ENCODE results near the gene OR52A5. TPM values are rescaled to one million over a fixed set of nuclear protein-coding genes. Genes with fewer than 3 reads are reported as not detected.

OR52A5 gene
- total and polyA plus RNA-seq, 2 donors (not counting 1 experiment from before 2014, with no cell fraction given), result not detected

- Histone ChIP-seq H3K36me3 (replicated peaks in 1 of 2; ENCODE audit: control extremely low read depth in 1 of 2, control insufficient read depth in 1 of 2, extremely low read depth in 1 of 2, insufficient read depth in 2 of 2, low read length in 1 of 2) (no peaks in the 10 kb centered on the region), H3K9ac (ENCODE audit: low read length) (no peak overlapping the region), H4K20me1 (ENCODE audit: control insufficient read depth, insufficient read depth, low read length, poor library complexity, severe bottlenecking) (no peaks in the 10 kb centered on the region), H3K4me2 (replicated peaks; ENCODE audit: low read depth, low read length, poor library complexity, severe bottlenecking) (no peak overlapping the region), H3K4me1 (ENCODE audit: control insufficient read depth in 2 of 2, insufficient read depth in 2 of 2, low read length in 2 of 2) (no peaks in the 10 kb centered on the region), H3K27me3 (replicated peaks in 1 of 4; ENCODE audit: control extremely low read depth in 1 of 4, control insufficient read depth in 3 of 4, insufficient read depth in 4 of 4, low read length in 3 of 4) (no peaks in the 10 kb centered on the region), H2AFZ (ENCODE audit: insufficient read depth, low read depth, low read length, poor library complexity, severe bottlenecking) (no peak overlapping the region), H3K4me3 (ENCODE audit: control extremely low read depth in 1 of 5, extremely low read depth in 1 of 5, insufficient read depth in 1 of 5, low read depth in 2 of 5, low read length in 4 of 5) (no peak overlapping the region), H3K79me2 (ENCODE audit: control insufficient read depth, insufficient read depth, low read length) (no peaks in the 10 kb centered on the region), H3K27ac (ENCODE audit: low read length in 2 of 2) (no peak overlapping the region), H3K9me3 (ENCODE audit: control extremely low read depth in 1 of 3, control insufficient read depth in 2 of 3, insufficient read depth in 1 of 3, low read length in 2 of 3) (no peaks in the 10 kb centered on the region)
- DNase-seq, result no peak
- no peak overlapping the region for H3K27ac Mint-ChIP-seq
- intact Hi-C loops (cut with micrococcal nuclease), result no loop called here
- no peak for TF ChIP-seq CTCF (IDR thresholded peaks at IDR 0.05)
- CTCF ChIA-PET, result no interaction called here
- no CpG with 5 or more reads among the region's 2 CpGs for WGBS (ENCODE audit: insufficient coverage)
- no peak for ATAC-seq (ENCODE audit: low read depth)
- peaks cover 3% of the 10 kb centered on the region for H3K27me3 Mint-ChIP-seq
- H3K4me3 Mint-ChIP-seq, result no peak overlapping the region
- POLR2A ChIA-PET, result no interaction called here
- H3K9me3 Mint-ChIP-seq (ENCODE audit: insufficient read depth), result no peaks in the 10 kb centered on the region
- H3K4me1 Mint-ChIP-seq, result no peaks in the 10 kb centered on the region
These were observed 56.8 kb downstream of the OR52A5 start for GRCh38 chr11:5081405-5081804.

Other genes with a start within 250 kb of the OR52A5 start
- gene OR51A7, start 234.6 kb downstream of the OR52A5 start, total RNA-seq, result not detected in 2 replicates
- gene OR51A7, start 234.6 kb downstream of the OR52A5 start, polyA plus RNA-seq, result not detected in 2 replicates
- not detected in 2 replicates for gene OR51G2, start 219.0 kb downstream of the OR52A5 start, total RNA-seq
- not detected in 2 replicates for gene OR51G2, start 219.0 kb downstream of the OR52A5 start, polyA plus RNA-seq
- not detected in 2 replicates for gene OR51G1, start 214.0 kb downstream of the OR52A5 start, total RNA-seq
- not detected in 2 replicates for gene OR51G1, start 214.0 kb downstream of the OR52A5 start, polyA plus RNA-seq
- gene OR51A4, start 190.8 kb downstream of the OR52A5 start, total RNA-seq, result not detected in 2 replicates
- gene OR51A4, start 190.8 kb downstream of the OR52A5 start, polyA plus RNA-seq, result not detected in 2 replicates
- not detected in 2 replicates for gene OR51A2, start 182.6 kb downstream of the OR52A5 start, total RNA-seq
- gene OR51A2, start 182.6 kb downstream of the OR52A5 start, polyA plus RNA-seq, result not detected in 2 replicates
- gene OR51L1, start 143.5 kb downstream of the OR52A5 start, total RNA-seq, result not detected in 2 replicates
- not detected in 2 replicates for gene OR51L1, start 143.5 kb downstream of the OR52A5 start, polyA plus RNA-seq
- not detected in 2 replicates for gene OR52J3, start 91.8 kb downstream of the OR52A5 start, total RNA-seq
- not detected in 2 replicates for gene OR52J3, start 91.8 kb downstream of the OR52A5 start, polyA plus RNA-seq
- not detected in 2 replicates for gene OR52E2, start 78.7 kb downstream of the OR52A5 start, total RNA-seq
- not detected in 2 replicates for gene OR52E2, start 78.7 kb downstream of the OR52A5 start, polyA plus RNA-seq
- gene OR52E1, start 68.8 kb downstream of the OR52A5 start, total RNA-seq, result not detected in 2 replicates
- gene OR52E1, start 68.8 kb downstream of the OR52A5 start, polyA plus RNA-seq, result not detected in 2 replicates
- not detected in 2 replicates for gene OR52A1, start 16.4 kb upstream of the OR52A5 start, total RNA-seq
- not detected in 2 replicates for gene OR52A1, start 16.4 kb upstream of the OR52A5 start, polyA plus RNA-seq
- not detected in 2 replicates for gene OR51V1, start 62.3 kb upstream of the OR52A5 start, total RNA-seq
- gene OR51V1, start 62.3 kb upstream of the OR52A5 start, polyA plus RNA-seq, result not detected in 2 replicates
- gene HBB, start 88.7 kb upstream of the OR52A5 start, total RNA-seq, result 378 and 385 TPM in 2 replicates
- 69.7 and 1,053 TPM in 2 replicates for gene HBB, start 88.7 kb upstream of the OR52A5 start, polyA plus RNA-seq
- gene HBD, start 96.1 kb upstream of the OR52A5 start, total RNA-seq, result not detected in 2 replicates
- gene HBD, start 96.1 kb upstream of the OR52A5 start, polyA plus RNA-seq, result 0.84 TPM in 1 of 2 replicates, not detected in the other
- gene HBG1, start 111.5 kb upstream of the OR52A5 start, total RNA-seq, result not detected in 2 replicates
- not detected in 2 replicates for gene HBG1, start 111.5 kb upstream of the OR52A5 start, polyA plus RNA-seq
- not detected in 2 replicates for gene HBG2, start 116.4 kb upstream of the OR52A5 start, total RNA-seq
- 0.89 TPM in 1 of 2 replicates, not detected in the other for gene HBG2, start 116.4 kb upstream of the OR52A5 start, polyA plus RNA-seq
- gene HBE1, start 131.6 kb upstream of the OR52A5 start, total RNA-seq, result not detected in 2 replicates
- gene HBE1, start 131.6 kb upstream of the OR52A5 start, polyA plus RNA-seq, result not detected in 2 replicates
- gene OR51B4, start 163.6 kb upstream of the OR52A5 start, total RNA-seq, result not detected in 2 replicates
- 0.21 TPM in 1 of 2 replicates, not detected in the other for gene OR51B4, start 163.6 kb upstream of the OR52A5 start, polyA plus RNA-seq
- gene OR51B2, start 185.9 kb upstream of the OR52A5 start, total RNA-seq, result not detected in 2 replicates
- gene OR51B2, start 185.9 kb upstream of the OR52A5 start, polyA plus RNA-seq, result not detected in 2 replicates
- gene OR51B5, start 205.2 kb upstream of the OR52A5 start, total RNA-seq, result 0.66 and 0.67 TPM in 2 replicates
- not detected in 2 replicates for gene OR51B5, start 205.2 kb upstream of the OR52A5 start, polyA plus RNA-seq
- not detected in 2 replicates for gene OR51B6, start 213.2 kb upstream of the OR52A5 start, total RNA-seq
- gene OR51B6, start 213.2 kb upstream of the OR52A5 start, polyA plus RNA-seq, result not detected in 2 replicates
- not detected in 2 replicates for gene OR51M1, start 245.5 kb upstream of the OR52A5 start, total RNA-seq
- gene OR51M1, start 245.5 kb upstream of the OR52A5 start, polyA plus RNA-seq, result not detected in 2 replicates